Astrocyte (in vitro differentiated cells and primary cell): ENCODE measurements around the gene DNAH14.

ENCODE experiments used
- CTCF ChIP-seq: IDR thresholded peaks from 2 replicates; pipeline ENCODE4 v1.5.1; 2011; ENCODE audit warnings: low read depth, mild to moderate bottlenecking, inconsistent platforms, low read length, moderate library complexity; ENCODE audit not compliant: insufficient read depth
- EZH2 ChIP-seq: IDR thresholded peaks from 2 replicates; pipeline ENCODE4 v1.6.1; 2012; ENCODE audit warnings: mild to moderate bottlenecking, low read length, inconsistent platforms; ENCODE audit not compliant: insufficient read depth

- TF ChIP-seq CTCF (no peak), EZH2 (no peak)
Measured at GRCh38 chr1:225428881-225429455, 499.5 kb downstream of the DNAH14 start.
